HG02970 (cell line): ENCODE results near the gene TOMM7.

Experiments
- ATAC-seq: cut with Tn5 transposase; IDR thresholded peaks from one replicate; pipeline ENCODE4 v1.9.1; 2021; ENCODE audit warnings: mild to moderate bottlenecking, moderate library complexity, moderate number of reproducible peaks; ENCODE audit not compliant: unreplicated experiment, low FRiP score

The TOMM7 gene

DNA sequence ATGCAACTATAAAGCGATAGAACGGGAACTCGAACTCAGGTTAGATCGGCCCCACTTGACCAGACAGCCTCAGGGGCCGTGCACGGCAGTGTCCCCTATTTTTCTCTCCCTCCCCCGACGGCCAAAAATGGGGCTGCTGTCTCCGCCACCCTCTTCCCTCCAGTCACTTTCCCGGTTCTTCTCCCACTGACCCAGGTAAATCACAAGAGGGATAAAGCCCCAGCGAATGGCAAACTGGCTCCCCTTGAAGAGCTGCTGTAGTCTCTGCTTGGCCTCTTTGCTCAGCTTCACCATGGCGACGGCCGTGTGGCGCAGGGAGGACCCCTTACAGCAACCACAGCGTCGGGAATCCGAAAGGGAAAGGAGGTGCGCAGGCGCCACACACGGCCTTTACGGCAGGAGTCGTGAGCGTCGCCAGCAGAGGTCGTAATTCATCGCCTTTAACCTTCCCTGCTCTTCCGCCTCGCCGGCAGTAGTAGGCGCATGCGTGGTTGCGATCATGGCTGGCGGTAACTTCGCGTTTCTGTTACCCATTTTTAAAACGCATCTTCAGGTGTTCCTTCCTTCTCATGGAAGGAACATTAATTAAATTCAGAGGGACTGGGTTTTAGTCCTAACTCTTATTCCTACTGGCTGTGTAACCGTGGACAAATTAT is at the start of gene TOMM7:
TSS of gene TOMM7 (minus strand) at position 364 of the 656 bp plus-strand sequence. CDS start at position 294, 70 bp downstream.
- peak; percentile 97 for ATAC-seq

DNA sequence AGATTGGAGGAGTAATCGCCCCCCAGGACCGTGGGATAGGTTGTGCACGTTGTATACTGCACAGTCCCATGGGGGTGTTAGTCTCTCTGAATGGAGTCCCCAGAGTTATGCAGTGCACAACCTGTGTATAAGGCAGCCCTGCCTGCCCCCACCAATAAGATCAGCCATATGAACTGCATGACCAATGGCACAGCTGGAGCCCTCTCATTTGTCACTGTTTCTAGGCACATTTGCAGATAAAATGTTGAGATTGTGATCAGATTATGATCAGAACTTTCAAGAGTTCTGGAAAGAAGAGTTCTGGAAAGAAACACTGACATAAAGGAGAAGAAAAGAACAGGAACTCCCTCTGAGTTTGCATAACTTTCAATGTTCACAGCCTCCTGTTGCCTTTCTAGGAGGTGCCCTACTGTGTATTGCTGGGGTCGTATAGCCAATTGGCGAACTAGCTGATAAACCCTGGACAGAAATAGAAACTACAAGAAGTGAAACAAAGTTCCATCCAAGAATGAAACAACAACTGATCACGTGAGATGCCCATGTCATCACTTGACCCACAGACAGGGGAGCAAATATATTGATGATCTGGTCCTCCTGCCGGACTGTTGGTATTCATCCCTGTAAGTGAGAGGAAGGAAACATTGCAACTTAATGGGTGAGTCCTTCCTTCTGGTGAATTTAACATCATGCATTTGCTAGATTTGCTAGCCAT is 49.6 kb upstream of the TOMM7 start:
- peak; percentile 74 for ATAC-seq

GRCh38 chr7:22871661-22872060 is 49.0 kb upstream of the TOMM7 start:
- ATAC-seq: no peak

GRCh38 chr7:22868509-22868908 is 45.9 kb upstream of the TOMM7 start:
- ATAC-seq: no peak

DNA sequence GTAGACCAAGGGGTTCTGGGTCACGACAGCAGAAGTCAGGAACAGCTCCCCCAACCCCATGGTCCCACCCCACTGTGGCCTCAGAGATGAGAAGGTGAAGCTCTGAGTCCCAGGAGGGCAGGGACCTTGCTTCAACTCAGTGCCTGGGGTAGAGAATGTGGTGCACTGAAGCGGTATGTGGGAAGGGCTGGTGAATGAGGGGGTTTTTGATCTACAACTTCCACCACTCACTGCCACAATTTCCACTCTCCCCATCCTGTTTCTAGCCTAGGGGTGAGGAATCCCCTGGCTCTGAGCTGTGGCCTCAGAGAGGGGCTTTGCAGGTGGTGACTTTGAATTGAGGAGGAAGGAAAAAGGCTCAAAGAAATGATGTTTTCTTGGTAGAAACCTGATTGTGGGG is 44.9 kb upstream of the TOMM7 start:
- ATAC-seq: no peak

- ATAC-seq: no peak
Measured at GRCh38 chr7:22867003-22867402, 44.4 kb upstream of the TOMM7 start.

GRCh38 chr7:22865602-22865960 is 42.9 kb upstream of the TOMM7 start:
- no peak for ATAC-seq

DNA sequence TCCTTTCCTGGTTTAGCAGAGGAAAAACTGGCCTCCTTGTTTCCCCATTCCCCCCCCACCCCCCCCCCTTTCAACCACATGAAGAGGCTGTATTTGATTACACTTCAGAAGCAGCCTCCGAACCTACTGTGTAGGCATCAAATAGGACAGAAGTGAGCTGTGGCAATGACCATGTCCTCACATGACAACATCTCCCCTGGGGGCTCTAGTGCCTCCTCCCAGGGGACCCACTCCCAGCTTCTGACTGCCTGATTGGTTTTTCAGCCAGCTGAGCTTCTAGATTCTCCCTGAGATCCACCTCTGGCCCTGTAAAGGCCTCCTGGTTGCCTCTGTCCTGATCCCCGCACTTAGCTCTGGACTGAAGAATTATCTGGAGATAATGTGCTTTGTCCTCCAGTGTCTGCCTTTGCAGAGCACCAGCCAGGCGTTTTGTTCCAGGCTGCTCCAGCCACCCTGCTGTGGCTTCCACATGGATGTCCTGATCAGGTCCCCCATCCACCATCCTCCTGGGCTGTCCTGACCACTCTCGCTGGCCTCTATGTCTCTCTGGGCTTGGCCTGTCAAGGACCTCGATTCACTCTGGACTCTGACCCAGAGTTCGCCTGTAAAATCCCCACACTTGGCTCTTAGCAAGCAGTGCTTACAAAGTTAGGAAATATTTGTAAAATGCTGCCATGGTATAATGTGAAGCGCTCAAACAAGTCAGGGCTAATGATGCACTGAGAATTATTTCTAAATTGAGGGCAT is 42.4 kb upstream of the TOMM7 start:
- ATAC-seq: no peak

- no peak for ATAC-seq
Measured at GRCh38 chr7:22864301-22864700, 41.7 kb upstream of the TOMM7 start.

DNA sequence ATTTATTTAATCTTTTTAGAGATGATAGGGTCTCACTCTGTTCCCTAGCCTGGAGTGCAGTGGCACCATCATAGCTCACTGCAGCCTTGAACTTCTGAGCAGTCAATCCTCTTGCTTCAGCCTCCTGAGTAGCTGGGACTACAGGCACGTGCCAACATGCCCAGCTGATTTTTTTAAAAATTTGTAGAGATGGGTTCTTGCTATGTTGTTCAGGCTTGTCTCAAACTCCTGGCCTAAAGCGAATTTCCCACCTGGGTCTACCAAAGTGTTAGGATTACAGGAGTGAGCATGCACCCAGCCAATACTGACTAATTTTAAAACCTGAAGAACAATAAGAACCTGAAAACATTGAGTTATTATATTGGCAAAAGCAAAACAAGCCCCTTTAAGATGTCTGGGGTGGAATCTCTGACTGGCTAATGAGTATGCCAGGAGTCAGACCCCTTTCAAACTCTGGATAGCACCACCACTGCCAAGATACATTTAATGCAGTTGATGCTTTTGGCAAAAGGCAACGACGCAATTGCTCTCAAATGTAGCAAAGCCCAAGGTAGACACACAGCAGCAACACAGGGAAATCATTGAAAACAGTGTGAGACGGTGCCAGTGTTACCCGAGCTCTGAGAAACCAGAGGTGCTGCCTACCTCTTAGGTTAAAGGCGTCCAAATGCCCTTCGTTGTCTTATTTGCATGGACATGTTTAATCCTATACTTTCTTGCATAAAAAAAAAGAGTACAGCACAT is 40.7 kb upstream of the TOMM7 start:
- no peak for ATAC-seq

DNA sequence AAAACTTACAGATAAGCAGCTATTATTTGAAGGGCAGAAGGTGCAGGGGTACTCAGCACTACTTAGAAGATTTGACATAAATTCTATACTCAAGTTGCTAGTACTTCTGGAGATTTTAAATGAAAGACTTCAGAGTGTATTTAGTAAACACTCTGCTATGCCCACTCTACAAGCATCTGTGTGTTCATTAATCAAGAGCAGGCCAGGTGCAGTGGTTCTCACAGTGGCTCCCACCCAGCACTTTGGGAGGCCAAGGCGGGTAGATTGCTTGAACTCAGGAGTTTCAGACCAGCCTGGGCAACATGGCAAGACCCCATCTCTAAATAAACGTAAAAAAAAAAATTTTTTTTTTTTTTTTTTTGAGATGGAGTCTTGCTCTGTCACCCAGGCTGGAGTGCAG is 38.9 kb upstream of the TOMM7 start:
- no peak for ATAC-seq

- no peak for ATAC-seq
Measured at GRCh38 chr7:22860784-22861482, 38.3 kb upstream of the TOMM7 start.

- no peak for ATAC-seq
Measured at GRCh38 chr7:22860337-22860736, 37.7 kb upstream of the TOMM7 start.

- no peak for ATAC-seq
Measured at GRCh38 chr7:22859641-22860290, 37.1 kb upstream of the TOMM7 start.

DNA sequence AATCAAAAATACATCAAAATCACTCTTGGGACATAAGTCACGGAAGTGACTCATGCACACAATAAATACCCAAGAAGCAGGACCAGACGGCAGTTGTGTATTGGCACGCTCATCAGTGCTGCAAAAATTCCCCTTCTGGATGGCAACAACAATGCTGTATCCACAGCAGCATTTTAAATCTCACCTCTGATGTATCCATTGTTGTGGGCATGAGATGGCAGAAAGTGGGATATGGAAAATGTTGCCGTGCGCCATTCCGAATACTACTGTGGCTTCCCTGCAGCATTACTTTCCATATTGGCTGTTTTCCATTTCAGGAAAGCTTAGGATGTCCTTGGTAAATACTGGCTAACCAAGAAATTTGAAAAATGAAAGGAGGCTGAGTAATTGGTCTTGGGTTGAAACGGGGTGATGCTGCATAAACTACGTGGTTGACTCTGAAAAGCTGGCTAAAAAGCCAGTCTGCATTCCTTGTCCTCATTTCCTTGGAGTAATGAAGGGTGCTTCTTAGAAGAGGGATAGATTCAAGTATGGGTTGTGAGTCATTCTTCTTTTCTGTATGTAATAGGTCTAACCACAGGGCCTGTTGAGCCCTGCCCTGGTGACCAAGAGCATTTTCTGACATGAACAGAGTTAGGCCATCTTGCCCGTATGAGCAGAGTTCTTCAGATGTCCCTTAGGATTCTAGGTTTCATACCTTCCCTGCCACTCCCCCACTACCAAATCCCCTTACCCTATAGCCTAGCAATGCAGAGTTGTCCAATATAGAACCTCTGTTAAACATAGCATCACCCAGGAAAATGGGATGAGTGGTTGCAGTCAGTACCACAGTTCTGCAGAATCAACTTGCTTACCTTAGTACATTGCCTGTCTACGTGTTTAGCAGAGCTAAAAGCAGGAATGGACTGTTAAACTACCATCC is 36.3 kb upstream of the TOMM7 start:
- ATAC-seq: no peak

DNA sequence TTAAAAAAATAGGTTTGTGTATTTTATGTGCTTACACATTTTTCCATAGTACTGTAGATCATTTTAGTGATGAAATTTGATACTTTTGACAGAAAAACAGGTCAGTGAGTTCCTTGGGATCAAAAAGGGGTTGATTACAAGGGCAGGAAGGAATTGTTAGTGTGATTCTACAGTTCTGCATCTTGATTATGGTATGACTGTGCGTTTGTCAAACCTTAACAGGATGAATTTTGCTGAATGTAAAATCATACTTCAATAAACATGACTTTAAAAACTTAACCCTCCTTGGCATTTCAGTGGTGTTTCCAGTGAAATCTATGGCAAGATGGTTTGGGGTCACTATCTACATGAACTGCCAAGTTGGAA is 35.6 kb upstream of the TOMM7 start:
- no peak for ATAC-seq

DNA sequence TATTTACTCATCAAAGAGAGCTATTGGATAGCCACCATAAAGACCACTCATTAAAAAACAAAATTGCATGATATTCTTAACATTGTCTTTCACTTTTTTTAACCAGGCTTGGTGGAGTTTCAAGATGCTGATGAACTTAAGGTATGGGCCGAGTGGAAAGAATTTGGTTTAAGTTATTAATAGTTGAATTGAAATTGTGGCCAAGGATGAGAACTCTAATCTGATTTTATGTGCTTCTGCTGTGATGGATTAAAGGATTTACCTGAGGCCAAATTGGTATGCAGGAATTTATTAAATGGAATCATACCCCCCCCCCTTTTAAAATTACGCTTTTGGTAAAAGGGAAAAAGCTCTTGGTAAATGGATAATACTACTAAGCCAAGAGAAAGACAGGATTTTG is 33.8 kb upstream of the TOMM7 start:
- ATAC-seq: no peak

DNA sequence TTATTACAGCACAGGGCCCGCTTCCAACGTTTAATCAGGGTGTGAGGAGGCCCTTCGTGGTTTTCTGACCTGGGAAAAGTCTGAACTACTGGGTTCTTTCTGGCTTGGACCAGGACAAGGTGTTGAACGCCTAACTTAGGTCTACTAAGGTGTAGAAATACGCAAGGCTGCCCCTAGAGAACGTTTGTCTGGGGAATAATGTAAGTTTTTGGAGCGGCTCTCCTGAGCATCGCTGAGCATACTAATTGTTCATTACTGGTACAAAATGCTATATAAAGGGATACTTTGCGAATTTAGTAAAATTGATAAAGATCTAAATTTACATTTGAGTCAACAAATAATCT is 32.4 kb upstream of the TOMM7 start:
- no peak for ATAC-seq
